A549 treated with Hydrocortisone at 1 μM for 4 hours (cell line): ENCODE measurements around the gene BTNL3. TPM values are rescaled to one million over a fixed set of nuclear protein-coding genes. Genes with fewer than 3 reads are reported as not detected.

Experiments used
- total RNA-seq: library from RNA; stranded (reverse); fragments of 200-300 nt; extraction: Qiagen RNA extraction; gene quantifications from 5 replicates; pipeline ENCODE4 v1.2.3, GENCODE V29; 2022

BTNL3 gene, protein sequence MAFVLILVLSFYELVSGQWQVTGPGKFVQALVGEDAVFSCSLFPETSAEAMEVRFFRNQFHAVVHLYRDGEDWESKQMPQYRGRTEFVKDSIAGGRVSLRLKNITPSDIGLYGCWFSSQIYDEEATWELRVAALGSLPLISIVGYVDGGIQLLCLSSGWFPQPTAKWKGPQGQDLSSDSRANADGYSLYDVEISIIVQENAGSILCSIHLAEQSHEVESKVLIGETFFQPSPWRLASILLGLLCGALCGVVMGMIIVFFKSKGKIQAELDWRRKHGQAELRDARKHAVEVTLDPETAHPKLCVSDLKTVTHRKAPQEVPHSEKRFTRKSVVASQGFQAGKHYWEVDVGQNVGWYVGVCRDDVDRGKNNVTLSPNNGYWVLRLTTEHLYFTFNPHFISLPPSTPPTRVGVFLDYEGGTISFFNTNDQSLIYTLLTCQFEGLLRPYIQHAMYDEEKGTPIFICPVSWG
- not detected in 5 replicates for total RNA-seq

DNA sequence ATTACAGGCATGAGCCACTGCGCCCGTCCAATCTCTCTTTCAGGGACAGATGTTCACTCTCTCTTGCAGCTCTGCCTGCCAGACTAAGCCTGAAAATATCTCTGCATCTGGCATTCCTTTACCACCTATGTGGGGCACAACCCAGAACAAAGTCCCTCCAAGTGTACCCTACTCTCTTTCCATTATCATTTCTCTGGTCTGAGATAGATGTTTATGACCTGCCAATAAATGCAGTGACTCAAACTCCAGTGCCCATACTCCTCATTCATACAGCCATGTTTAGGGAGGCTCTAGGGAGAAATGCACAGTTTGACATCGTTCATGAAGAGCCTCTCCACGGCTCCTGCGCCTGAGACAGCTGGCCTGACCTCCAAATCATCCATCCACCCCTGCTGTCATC lies at the start of gene BTNL3:
Gene BTNL3 (plus strand): TSS at position 255 of the 400 bp plus-strand sequence. CDS start 183 bp downstream, outside the sequence.

DNA sequence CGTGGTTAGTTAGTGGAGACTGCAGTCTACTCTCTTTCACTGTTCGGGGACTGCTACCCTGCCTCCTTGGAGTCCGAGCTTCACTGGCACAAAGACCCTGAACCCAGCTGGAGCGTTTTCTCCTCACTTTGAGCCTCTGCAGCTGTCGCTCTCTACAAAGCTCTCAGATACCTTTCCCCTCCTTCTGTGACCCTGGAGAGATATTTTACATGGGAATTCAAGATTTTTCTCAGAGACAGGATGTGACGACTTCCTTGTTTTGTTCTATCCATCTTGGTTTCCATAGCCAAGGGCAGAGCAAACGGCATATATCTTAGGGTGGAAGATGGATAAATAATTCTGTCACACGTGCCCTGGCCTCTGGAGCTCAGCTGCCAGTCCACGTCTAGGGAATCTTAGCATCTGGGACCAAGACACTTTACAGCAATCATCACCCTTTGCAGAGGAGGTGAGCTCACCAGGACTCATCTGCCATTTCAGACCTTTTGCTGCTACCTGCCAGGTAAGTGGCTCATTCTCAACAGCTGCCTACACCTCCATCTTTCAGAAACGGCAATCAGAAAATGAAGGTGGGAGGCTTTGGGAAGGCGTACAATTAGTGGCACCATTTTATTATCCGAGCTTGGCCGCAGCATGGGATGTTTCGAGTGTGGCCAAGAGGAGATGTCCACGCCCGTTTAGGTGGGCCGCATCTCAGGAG lies 51.4 kb downstream of the BTNL3 start, which contains the start of gene BTNL9:
Gene BTNL9 (plus strand): TSS at position 336 of the 700 bp plus-strand sequence. CDS start 5,224 bp downstream, outside the sequence.

Other genes starting within 250 kb of the BTNL3 start
- not detected in 5 replicates for gene OR2Y1, start 248.8 kb upstream of the BTNL3 start, total RNA-seq
- gene MGAT1, start 186.0 kb upstream of the BTNL3 start, total RNA-seq: 80.0 to 87.7 TPM (median 83.4 TPM) in 5 replicates
- 7.8 to 9.5 TPM (median 9.3 TPM) in 5 replicates for gene ZFP62, start 127.6 kb upstream of the BTNL3 start, total RNA-seq
- not detected in 5 replicates for gene BTNL8, start 89.7 kb upstream of the BTNL3 start, total RNA-seq
- gene BTNL9, start 51.4 kb downstream of the BTNL3 start, total RNA-seq: 0.74 to 1.1 TPM (median 0.77 TPM) in 5 replicates
- gene OR2V1, start 142.3 kb downstream of the BTNL3 start, total RNA-seq: not detected in 5 replicates
- not detected in 5 replicates for gene OR2V2, start 158.7 kb downstream of the BTNL3 start, total RNA-seq
- 29.9 to 42.8 TPM (median 40.5 TPM) in 5 replicates for gene TRIM7, start 216.3 kb downstream of the BTNL3 start, total RNA-seq
- 25.6 to 28.8 TPM (median 26.8 TPM) in 5 replicates for gene TRIM41, start 234.4 kb downstream of the BTNL3 start, total RNA-seq